ENCODE data around the gene UFD1. TPM values are rescaled to one million over a fixed set of nuclear protein-coding genes. Genes with fewer than 3 reads are reported as not detected.

UFD1 gene
- total and polyA plus RNA-seq, 9 of the 15 experiments (the other 6 are each of a cell fraction or from before 2014, with no cell fraction given) = 238 to 645 (median 363) TPM

- TF ChIP-seq CHD4 (IDR thresholded peaks at IDR 0.05; ENCODE audit: insufficient read depth, insufficient replicate concordance, low read depth, low read length, poor library complexity, severe bottlenecking) (no peak), ATF2 (CRISPR knock-in tag; IDR thresholded peaks at IDR 0.05) (peak; percentile 17), HDAC2 (IDR thresholded peaks at IDR 0.05) (no peak), KDM5B (IDR thresholded peaks at IDR 0.05; ENCODE audit: insufficient replicate concordance, low read depth, low read length) (peak; percentile 33), POLR2G (IDR thresholded peaks at IDR 0.05; ENCODE audit: low read depth, low read length) (peak; percentile 71), ZBTB40 (IDR thresholded peaks at IDR 0.05) (no peak), ZBTB40 (CRISPR knock-in tag; IDR thresholded peaks at IDR 0.05) (no peak), DEAF1 (CRISPR knock-in tag; IDR thresholded peaks at IDR 0.05) (no peak), FIP1L1 (IDR thresholded peaks at IDR 0.05; ENCODE audit: low read depth, low read length, poor library complexity, severe bottlenecking) (peak; percentile 43), BMI1 (IDR thresholded peaks at IDR 0.05; ENCODE audit: low read length) (no peak), RBM14 (IDR thresholded peaks at IDR 0.05; ENCODE audit: borderline replicate concordance, insufficient read depth, low read depth, low read length) (no peak), RAD21 (CRISPR knock-in tag; conservative IDR thresholded peaks at IDR 0.05 in 1 of 2, IDR thresholded peaks at IDR 0.05 in 1 of 2) (no peak), TGIF2 (CRISPR knock-in tag; IDR thresholded peaks at IDR 0.05) (0 out of 2 replicates have a peak, but pooled peaks have one; percentile 62)
These were observed 44.5 kb upstream of the UFD1 start (continued) for GRCh38 chr22:19523240-19524169.
